Tibial nerve (tissue), 4 donors: Measurements from ENCODE around the gene PLEKHJ1.

Experiments used
- EP300 ChIP-seq, 2 donors: sonication (generic); formaldehyde crosslinking; IDR thresholded peaks; one replicate each; pipeline ENCODE4 v1.6.1; 2017; ENCODE audit warnings: antibody characterized with exemption in 2 of 2, mild to moderate bottlenecking in 1 of 2
- TF ChIP-seq, protein P1 (sequence below), 5 experiments: fragments of 200-600 bp in 3 of 5; fragments of 450-650 bp in 2 of 5; sonication (generic) in 3 of 5; IDR thresholded peaks; one replicate each; pipeline ENCODE4 v1.5.1; 2016 to 2019; ENCODE audit warnings: antibody characterized with exemption in 5 of 5, mild to moderate bottlenecking in 3 of 5, moderate library complexity in 2 of 5

DNA sequence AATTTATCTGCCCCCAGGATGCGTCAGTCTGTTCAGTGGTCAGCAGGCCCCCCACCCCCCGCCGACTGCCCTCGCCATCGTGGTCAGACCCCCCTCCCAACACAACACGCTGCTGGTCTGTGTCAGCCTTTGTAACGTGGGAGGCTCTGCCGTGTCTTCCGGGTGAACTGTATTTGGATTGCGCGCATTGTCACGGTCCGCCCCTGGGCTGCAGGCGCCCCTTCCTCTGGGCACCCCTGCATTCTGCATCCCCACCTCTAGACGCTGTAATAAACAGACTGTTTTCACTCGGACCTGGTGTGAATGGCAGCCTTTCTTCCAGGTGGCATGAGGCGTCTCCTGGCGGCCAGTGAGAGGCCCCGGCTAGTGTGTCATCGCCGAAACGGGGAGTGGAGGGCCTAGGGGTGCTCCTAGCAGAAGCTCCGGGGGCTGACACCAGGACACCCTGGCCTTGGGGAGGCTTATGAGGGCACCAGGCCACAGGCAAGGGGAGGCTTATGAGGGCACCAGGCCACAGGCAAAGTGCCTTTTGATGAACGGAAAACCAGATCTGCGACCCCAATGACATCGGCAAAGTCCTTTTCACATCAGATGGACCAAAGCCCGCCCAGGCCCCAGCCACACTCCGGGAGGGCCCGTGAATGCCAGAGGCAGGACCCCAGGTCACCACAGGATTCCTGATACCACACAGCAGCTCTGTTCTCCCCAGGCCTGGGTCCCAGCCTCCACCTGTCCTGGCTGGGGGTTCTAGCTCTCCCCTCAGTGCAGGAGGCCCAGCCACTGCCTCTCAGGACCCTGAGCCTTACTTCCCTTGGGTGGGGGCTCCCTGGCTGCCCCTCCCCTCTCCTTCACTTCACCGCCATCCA is 3.6 kb downstream of the PLEKHJ1 start:
- TF ChIP-seq, protein P1, sequence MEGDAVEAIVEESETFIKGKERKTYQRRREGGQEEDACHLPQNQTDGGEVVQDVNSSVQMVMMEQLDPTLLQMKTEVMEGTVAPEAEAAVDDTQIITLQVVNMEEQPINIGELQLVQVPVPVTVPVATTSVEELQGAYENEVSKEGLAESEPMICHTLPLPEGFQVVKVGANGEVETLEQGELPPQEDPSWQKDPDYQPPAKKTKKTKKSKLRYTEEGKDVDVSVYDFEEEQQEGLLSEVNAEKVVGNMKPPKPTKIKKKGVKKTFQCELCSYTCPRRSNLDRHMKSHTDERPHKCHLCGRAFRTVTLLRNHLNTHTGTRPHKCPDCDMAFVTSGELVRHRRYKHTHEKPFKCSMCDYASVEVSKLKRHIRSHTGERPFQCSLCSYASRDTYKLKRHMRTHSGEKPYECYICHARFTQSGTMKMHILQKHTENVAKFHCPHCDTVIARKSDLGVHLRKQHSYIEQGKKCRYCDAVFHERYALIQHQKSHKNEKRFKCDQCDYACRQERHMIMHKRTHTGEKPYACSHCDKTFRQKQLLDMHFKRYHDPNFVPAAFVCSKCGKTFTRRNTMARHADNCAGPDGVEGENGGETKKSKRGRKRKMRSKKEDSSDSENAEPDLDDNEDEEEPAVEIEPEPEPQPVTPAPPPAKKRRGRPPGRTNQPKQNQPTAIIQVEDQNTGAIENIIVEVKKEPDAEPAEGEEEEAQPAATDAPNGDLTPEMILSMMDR (IDR thresholded peaks at IDR 0.05): no peak
- TF ChIP-seq EP300 (IDR thresholded peaks at IDR 0.05): no peak
